Stimulated activated CD8-positive, alpha-beta memory T cell treated with anti-CD3 and anti-CD28 coated beads, Interleukin-7, amount 100 ng/mL, for 48 hours (primary cell): ENCODE measurements around the gene XPO4.
"Not testable (repeated sequence)": the region's sequence is repeated elsewhere in the genome, so short reads cannot be mapped to it uniquely, and the experiment has no call there.

Source experiments
- DNase-seq, 2 donors: peaks; one replicate each; pipeline ENCODE4 v3.0.0-alpha.2; 2020; ENCODE audit warnings: low read depth in 1 of 2; ENCODE audit errors: extremely low read depth in 1 of 2

XPO4 gene

GRCh38 chr13:20789665-20790064 is 112.9 kb downstream of the XPO4 start:
- no peak for DNase-seq

DNA sequence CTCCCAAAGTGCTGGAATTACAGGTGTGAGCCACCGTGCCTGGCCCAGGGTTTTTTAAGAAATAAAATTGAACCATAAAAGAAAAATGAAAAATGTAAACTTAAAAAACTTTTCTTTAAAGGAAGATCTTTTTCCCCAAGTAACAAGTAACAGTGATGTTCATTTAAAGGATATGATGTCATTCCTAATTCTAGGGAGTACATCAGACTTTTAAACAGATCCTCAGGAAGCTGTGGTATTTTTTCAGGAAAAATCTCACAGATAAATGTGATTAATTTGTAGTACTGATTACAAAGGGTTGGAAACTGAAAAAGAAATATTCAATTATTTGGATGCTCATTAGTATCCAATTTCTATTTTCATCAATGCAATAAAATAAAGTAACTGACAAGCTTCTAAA is 114.2 kb downstream of the XPO4 start:
- DNase-seq, result no peak

DNA sequence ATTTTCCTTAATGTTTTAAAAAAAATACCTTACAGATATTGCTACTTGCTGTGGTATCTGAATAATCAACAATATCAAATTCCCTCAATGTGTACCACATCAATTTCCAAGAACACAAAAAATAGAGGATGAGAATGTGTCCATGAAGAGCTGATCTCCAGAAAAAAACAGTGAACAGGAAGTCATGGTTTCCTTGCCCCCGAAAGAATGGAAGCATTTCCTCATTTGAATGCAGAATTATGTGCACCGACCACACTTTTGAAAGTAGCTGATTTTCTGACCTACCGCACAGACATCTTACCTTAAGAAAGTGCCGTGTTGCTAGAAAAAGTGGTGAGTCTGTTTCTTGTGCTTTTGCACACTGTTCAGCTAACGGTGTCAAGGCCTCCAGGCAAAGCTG is 115.4 kb downstream of the XPO4 start:
- DNase-seq, result no peak

DNA sequence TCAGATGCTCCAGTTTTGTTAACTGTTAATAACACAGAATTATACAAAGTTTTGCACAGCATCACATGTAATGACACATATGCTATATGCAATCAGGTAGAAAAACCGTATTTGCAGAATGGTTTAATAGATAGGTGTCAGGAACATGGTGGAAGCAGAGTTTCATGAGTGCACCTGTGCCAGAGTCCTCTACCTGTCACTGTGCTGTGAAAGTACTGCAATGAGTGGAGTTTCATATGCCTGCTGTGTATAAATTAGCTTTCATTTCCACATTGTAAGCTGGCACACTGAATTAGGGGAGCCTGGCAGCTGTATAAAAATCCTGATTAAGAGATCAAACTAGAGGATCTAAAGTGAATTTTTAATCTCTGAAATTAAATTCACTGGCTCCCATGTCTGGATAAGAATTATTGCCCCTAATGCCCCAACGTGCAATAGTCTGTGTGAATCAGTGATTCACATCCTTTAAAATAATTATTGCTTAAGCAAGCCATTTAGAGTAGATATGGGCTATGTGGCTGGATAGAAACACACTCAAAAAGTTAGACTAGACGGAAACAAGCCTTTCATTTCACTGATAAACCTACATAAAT is 120.3 kb downstream of the XPO4 start:
- no peak for DNase-seq

DNA sequence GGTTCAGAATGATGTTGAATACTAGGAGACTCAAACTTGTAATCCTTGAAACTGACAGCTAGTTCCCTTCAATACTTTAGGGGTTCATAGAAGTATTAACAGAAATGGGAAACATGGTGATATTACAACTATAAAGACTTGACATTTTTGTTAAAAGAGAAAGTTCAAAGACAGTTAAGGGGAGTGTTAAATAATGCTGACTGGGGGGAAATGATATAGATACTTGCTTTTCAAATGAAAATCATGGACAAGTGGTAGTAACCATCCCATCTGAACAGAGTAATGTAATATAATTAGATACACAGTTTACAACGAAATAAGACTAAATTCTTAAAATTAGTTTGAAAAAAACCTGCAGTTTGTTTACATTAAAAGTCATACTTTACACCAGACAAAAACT is 122.2 kb downstream of the XPO4 start:
- no peak for DNase-seq

DNA sequence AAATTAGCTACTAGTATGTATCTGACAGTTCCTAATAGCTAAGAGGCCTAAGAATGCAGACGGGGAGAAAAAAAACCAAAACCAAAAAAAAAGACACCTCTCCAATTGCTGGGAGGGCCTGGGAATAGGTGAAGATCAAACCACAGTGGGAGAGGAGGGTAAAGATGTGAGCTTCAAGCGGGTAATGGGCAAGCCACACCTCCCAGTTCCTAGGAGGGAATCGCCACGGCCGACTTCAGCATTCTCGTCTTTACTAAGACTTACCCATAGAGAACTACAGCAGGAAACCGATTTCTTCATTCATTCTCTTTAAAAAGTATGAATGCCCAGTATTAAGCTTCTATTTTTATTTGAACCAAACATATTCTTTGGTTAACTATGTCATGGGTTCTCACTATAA is 123.1 kb downstream of the XPO4 start:
- DNase-seq, result no peak

- no peak for DNase-seq
Observed at GRCh38 chr13:20778311-20778710, 124.2 kb downstream of the XPO4 start.

DNA sequence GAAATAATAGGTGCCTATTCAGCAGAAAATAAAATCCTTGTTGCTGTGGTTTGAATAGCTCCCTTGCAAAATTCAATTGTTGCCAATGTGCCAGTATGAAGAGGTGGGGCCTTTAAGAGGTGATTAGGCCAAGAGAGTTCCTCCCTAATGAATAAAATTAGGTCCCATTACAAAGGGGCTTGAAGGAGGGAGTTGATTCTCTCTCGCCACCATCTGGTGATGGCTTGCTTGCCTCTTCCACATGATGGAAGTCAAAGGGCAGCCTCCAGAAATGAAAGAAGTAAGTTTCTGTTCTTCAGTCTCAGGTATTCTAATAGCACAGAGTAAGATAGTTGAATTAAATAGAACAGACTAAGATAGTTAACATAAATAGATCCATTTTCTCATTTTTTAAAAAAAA is 125.8 kb downstream of the XPO4 start:
- no peak for DNase-seq

DNA sequence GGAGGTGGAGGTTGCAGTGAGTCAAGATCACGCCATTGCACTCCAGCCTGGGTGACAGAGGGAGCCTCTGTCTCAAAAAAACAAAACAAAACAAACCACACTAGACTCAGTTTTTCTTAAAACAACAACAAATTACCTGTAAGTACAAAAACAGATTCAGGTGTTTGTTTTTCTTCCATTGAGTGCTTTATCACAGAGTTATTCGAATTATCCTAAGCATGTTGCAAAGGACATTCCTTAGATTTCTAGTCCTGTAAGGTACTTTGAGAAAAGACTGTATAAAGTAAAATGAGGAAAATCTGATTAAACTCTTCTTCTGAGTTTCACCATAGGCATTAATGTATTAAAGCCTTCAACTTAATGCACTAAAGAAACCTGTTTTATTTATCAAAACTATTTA is 126.6 kb downstream of the XPO4 start:
- no peak for DNase-seq

- no peak for DNase-seq
Observed at GRCh38 chr13:20774746-20775145, 127.8 kb downstream of the XPO4 start.

- DNase-seq, result peak; percentile 87 to 90
Observed at GRCh38 chr13:20773194-20774080, 129.1 kb downstream of the XPO4 start, which contains the start of gene EEF1AKMT1. Gene EEF1AKMT1, minus strand, starts transcription at chr13:20773961. Its CDS starts 16,363 bp downstream, at chr13:20757598.

DNA sequence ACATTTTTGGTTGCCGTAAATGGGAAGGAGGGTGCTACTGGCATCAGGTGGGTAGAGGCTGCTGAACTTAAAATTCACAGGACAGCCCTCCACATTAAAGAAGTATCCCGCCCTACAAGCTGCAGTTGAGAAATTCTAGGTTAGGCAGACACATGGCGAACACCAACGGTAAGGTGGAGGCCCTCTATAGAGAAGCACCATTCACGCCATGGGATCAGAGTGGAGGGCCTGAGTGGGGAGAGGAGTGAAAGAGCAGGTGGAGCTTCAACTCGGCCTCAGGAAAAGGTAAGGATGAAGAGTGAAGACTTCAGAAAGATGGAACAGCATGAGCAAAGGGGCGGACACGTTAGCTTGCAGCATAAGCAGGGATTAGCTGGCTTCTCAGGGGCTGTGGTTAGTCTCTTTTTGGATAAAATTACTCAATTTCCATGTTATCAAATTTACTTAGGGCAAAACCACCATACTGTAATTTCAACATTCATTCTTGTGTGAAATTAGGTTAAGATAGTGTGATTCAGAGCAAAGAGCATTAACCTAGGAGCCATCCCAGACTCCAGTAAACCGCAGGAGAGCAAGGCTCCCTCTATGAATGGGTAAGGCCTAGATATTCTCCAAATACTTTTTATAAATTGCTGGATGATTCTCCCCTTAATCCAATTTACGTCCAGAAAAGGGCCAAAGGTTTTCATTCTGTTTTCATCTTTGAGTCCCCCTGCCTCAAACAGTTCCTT is 130.0 kb downstream of the XPO4 start:
- DNase-seq, result no peak

- no peak for DNase-seq
Observed at GRCh38 chr13:20769834-20770233, 132.7 kb downstream of the XPO4 start.

- no peak for DNase-seq
Observed at GRCh38 chr13:20769091-20769490, 133.5 kb downstream of the XPO4 start.

GRCh38 chr13:20767309-20767943 is 135.1 kb downstream of the XPO4 start:
- DNase-seq, result no peak

- DNase-seq, result no peak
Observed at GRCh38 chr13:20760872-20761271, 141.7 kb downstream of the XPO4 start.

DNA sequence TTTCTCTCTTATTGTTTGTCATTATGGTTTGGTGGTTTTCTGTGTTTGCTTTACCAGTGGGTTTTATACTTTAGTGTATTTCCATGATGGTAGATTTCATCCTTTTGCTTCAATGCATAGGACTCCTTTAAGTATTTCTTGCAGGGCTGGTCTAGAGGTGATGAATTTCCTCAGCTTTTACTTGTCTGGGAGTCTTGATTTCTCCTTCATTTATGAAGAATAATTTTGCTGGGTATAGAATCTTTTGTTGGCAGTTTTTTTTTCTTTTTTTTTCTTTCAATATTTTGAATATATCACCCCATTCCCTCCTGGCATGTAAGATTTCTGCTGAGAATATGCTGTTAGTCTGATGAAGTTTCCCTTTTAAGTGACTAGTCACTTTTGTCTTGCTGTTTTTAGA is 148.5 kb downstream of the XPO4 start:
- no peak for DNase-seq

GRCh38 chr13:20749377-20749776 is 153.2 kb downstream of the XPO4 start:
- no peak for DNase-seq

- not testable (repeated sequence) for DNase-seq
Observed at GRCh38 chr13:20743830-20744404, 158.6 kb downstream of the XPO4 start.

DNA sequence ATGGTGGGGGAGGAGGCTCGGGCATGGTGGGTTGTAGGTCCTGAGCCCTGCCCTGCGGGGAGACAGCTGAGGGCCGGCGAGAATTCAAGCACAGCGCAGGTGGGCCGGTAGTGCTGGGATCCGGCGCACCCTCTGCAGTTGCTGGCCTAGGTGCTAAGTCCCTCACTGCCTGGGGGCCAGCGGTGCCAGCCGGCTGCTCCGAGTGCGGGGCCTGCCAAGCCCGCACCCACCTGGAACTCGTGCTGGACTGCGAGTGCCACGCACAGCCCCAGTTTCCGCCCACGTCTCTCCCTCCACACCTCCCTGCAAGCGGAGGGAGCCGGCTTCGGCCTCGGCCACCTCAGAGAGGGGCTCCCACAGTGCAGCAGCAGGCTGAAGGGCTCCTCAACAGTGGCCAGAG is 162.5 kb downstream of the XPO4 start:
- DNase-seq, result no peak

DNA sequence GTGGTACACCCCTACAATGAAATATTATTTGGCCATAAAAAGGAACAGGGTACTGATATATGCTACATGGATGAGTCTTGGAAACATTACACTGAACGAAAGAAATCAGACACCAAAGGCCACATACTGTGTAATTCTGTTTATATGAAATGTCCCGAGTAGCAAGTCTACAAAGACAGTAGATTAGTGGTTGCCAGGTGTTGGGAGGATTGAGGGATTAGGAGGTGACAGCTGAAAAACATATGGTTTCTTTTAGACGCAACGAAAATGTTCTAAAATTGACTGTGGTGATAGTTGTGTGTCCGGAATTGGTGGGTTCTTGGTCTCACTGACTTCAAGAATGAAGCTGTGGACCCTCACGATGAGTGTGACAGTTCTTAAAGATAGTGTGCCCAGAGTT is 163.9 kb downstream of the XPO4 start:
- DNase-seq, result no peak
